GM12873 (cell line): Measurements from ENCODE around the gene FKBP10.

Experiments
- CTCF ChIP-seq: IDR thresholded peaks from 2 replicates; pipeline ENCODE4 v1.5.1; 2012; ENCODE audit warnings: low read depth, mild to moderate bottlenecking, moderate library complexity, low read length, control low read depth; ENCODE audit not compliant: insufficient read depth; ENCODE audit errors: missing control alignments

The FKBP10 gene

DNA sequence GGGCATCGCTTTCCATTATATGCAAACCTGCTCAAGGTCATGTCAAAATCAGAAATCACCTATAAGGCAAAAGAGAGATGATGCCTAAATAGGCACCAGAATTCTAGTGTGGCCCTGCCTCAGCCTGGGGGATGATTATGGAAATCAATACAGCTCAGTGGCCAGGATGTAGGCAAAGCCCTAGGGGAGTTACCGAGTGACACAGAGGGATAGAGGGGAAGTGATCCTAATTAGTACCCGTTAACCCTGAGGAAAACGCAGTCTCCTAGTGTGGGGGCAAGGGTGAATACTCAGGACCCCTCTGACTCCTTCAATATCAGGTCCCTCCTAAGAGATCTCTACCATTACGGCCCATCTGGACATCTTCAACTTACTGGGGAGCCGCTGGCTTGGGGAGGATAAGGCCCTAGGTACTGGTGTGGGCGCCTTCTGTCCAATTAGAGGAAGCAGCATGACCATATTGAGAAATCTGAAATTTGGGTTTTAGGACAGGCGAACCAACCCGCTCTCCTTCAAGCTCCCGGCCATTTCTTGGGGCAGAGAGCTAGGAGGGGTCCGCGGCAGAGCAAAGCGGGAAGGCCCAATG lies 22.5 kb downstream of the FKBP10 start:
- TF ChIP-seq CTCF, result no peak

- no peak for TF ChIP-seq CTCF
These were observed 23.2 kb downstream of the FKBP10 start, which contains the start of gene NT5C3B for GRCh38 chr17:41835800-41836549. Gene NT5C3B, minus strand, starts transcription at chr17:41836232. Its CDS starts 39 bp downstream, at chr17:41836193.

DNA sequence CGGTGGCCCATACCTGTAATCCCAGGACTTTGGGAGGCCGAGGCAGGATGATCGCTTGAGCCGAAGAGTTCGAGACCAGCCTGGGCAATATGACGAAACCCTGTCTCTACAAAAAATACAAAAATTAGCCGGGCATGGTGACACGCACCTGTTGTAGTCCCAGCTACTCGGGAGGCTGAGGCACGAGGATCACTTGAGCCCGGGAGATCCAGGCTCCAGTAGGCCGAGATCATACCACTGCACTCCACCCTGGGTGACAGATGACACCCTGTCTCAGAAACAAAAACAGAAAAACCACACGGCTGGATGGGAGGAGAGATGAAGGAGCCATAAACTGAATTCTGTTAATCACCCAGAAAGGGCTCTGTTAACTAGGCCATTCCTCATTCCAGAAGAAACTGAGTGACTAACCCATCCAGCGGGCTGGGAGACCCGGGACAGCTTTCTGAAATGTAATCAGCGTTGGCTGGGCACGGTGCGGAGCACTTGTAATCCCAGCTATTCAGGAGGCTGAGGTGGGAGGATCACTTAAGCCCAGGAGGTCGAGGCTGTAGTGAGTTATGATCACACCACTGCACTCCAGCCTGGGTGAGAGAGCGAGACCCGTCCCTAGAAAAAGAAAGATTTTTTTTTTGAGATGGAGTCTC lies 23.9 kb downstream of the FKBP10 start:
- TF ChIP-seq CTCF, result no peak

GRCh38 chr17:41837761-41838538 lies 25.1 kb downstream of the FKBP10 start, which contains the start of gene KLHL10:
Gene KLHL10, plus strand, starts transcription at chr17:41837825. Its CDS starts 108 bp downstream, at chr17:41837933.
- TF ChIP-seq CTCF, result no peak

GRCh38 chr17:41844971-41845370 lies 32.2 kb downstream of the FKBP10 start:
- TF ChIP-seq CTCF, result no peak

DNA sequence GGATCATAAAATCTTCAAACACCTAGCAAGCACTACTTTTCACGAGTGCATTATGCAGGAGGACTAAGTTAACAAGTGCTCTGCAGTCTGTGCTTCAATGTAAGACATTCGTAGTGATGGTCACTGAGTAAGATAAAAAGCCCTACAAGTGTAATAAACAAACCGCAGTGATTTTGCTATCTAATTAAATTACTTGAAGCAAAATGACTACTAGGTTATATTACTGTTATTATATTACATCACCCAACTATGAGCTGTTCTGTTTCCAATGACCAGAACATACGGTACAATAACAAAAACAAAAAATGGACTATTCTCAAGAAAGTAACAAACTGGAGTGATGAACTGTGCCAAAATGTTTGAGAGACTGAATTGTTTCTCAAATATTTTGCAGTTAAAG lies 36.0 kb downstream of the FKBP10 start:
- TF ChIP-seq CTCF, result no peak
